ENCODE data around the gene PDXP.

The PDXP gene

GRCh38 chr22:37634417-37634924 lies 24.1 kb upstream of the PDXP start:
- no peaks in the 10 kb centered on the region for H3K27me3 Mint-ChIP-seq
- peaks cover 32% of the 10 kb centered on the region for H3K36me3 Mint-ChIP-seq (ENCODE audit: low read depth)
- peaks cover 73% of the 10 kb centered on the region for H3K4me1 Mint-ChIP-seq (ENCODE audit: low read depth)
- peak overlapping the region; percentile 63 for H3K4me3 Mint-ChIP-seq
- peak overlapping the region; percentile 92 for H3K27ac Mint-ChIP-seq
- H3K9me3 Mint-ChIP-seq: no peaks in the 10 kb centered on the region
- peak; percentile 56 for DNase-seq

- DNase-seq: no peak
- peaks cover 27% of the 10 kb centered on the region for H3K36me3 Mint-ChIP-seq (ENCODE audit: low read depth)
- H3K4me3 Mint-ChIP-seq: no peak overlapping the region
- no peaks in the 10 kb centered on the region for H3K27me3 Mint-ChIP-seq
- H3K4me1 Mint-ChIP-seq (ENCODE audit: low read depth): peaks cover 73% of the 10 kb centered on the region
- H3K9me3 Mint-ChIP-seq: no peaks in the 10 kb centered on the region
- H3K27ac Mint-ChIP-seq: peak overlapping the region; percentile 92
Observed at GRCh38 chr22:37635157-37635556, 23.4 kb upstream of the PDXP start.

GRCh38 chr22:37636186-37636948 lies 22.2 kb upstream of the PDXP start:
- H3K27ac Mint-ChIP-seq: peak overlapping the region; percentile 88
- no peak overlapping the region for H3K4me3 Mint-ChIP-seq
- H3K9me3 Mint-ChIP-seq: no peaks in the 10 kb centered on the region
- DNase-seq: no peak
- no peaks in the 10 kb centered on the region for H3K27me3 Mint-ChIP-seq
- H3K36me3 Mint-ChIP-seq (ENCODE audit: low read depth): peaks cover 26% of the 10 kb centered on the region
- peaks cover 73% of the 10 kb centered on the region for H3K4me1 Mint-ChIP-seq (ENCODE audit: low read depth)

GRCh38 chr22:37636949-37637273 lies 21.6 kb upstream of the PDXP start:
- peaks cover 26% of the 10 kb centered on the region for H3K36me3 Mint-ChIP-seq (ENCODE audit: low read depth)
- DNase-seq: no peak
- H3K27me3 Mint-ChIP-seq: no peaks in the 10 kb centered on the region
- H3K27ac Mint-ChIP-seq: peak overlapping the region; percentile 88
- H3K4me1 Mint-ChIP-seq (ENCODE audit: low read depth): peaks cover 74% of the 10 kb centered on the region
- H3K4me3 Mint-ChIP-seq: no peak overlapping the region
- H3K9me3 Mint-ChIP-seq: no peaks in the 10 kb centered on the region

GRCh38 chr22:37638391-37639069 lies 20.0 kb upstream of the PDXP start:
- Mint-ChIP-seq H3K9me3 (no peaks in the 10 kb centered on the region), H3K27me3 (no peaks in the 10 kb centered on the region), H3K4me1 (ENCODE audit: low read depth) (peaks cover 71% of the 10 kb centered on the region), H3K4me3 (peak overlapping the region; percentile 94), H3K36me3 (ENCODE audit: low read depth) (peaks cover 29% of the 10 kb centered on the region), H3K27ac (peak overlapping the region; percentile 88)
- peak; percentile 53 for DNase-seq

GRCh38 chr22:37639070-37639760 lies 19.3 kb upstream of the PDXP start, which contains the start of gene SH3BP1:
SH3BP1 (plus strand) TSS chr22:37639669; CDS start chr22:37639788, 119 bp downstream.
- Mint-ChIP-seq H3K27me3 (no peaks in the 10 kb centered on the region), H3K36me3 (ENCODE audit: low read depth) (peaks cover 36% of the 10 kb centered on the region), H3K27ac (peak within 1 kb of the TSS; percentile 97), H3K4me3 (peak within 1 kb of the TSS; percentile 94), H3K4me1 (ENCODE audit: low read depth) (peaks cover 69% of the 10 kb centered on the region), H3K9me3 (no peaks in the 10 kb centered on the region)
- peak; percentile 76 for DNase-seq

GRCh38 chr22:37639771-37640590 lies 18.5 kb upstream of the PDXP start:
- peaks cover 44% of the 10 kb centered on the region for H3K36me3 Mint-ChIP-seq (ENCODE audit: low read depth)
- peaks cover 62% of the 10 kb centered on the region for H3K4me1 Mint-ChIP-seq (ENCODE audit: low read depth)
- H3K9me3 Mint-ChIP-seq: no peaks in the 10 kb centered on the region
- peak overlapping the region; percentile 97 for H3K27ac Mint-ChIP-seq
- peak; percentile 58 for DNase-seq
- no peaks in the 10 kb centered on the region for H3K27me3 Mint-ChIP-seq
- peak overlapping the region; percentile 94 for H3K4me3 Mint-ChIP-seq

GRCh38 chr22:37640591-37641560 lies 17.6 kb upstream of the PDXP start:
- H3K4me3 Mint-ChIP-seq: peak overlapping the region; percentile 94
- peaks cover 56% of the 10 kb centered on the region for H3K4me1 Mint-ChIP-seq (ENCODE audit: low read depth)
- H3K9me3 Mint-ChIP-seq: no peaks in the 10 kb centered on the region
- peaks cover 53% of the 10 kb centered on the region for H3K36me3 Mint-ChIP-seq (ENCODE audit: low read depth)
- no peaks in the 10 kb centered on the region for H3K27me3 Mint-ChIP-seq
- H3K27ac Mint-ChIP-seq: peak overlapping the region; percentile 97
- no peak for DNase-seq

- peak overlapping the region; percentile 94 for H3K4me3 Mint-ChIP-seq
- peak overlapping the region; percentile 97 for H3K27ac Mint-ChIP-seq
- H3K27me3 Mint-ChIP-seq: no peaks in the 10 kb centered on the region
- H3K4me1 Mint-ChIP-seq (ENCODE audit: low read depth): peaks cover 50% of the 10 kb centered on the region
- peaks cover 59% of the 10 kb centered on the region for H3K36me3 Mint-ChIP-seq (ENCODE audit: low read depth)
- no peak for DNase-seq
- no peaks in the 10 kb centered on the region for H3K9me3 Mint-ChIP-seq
Observed at GRCh38 chr22:37641561-37641949, 17.0 kb upstream of the PDXP start.

- Mint-ChIP-seq H3K27ac (peak overlapping the region; percentile 89), H3K9me3 (no peaks in the 10 kb centered on the region), H3K36me3 (ENCODE audit: low read depth) (peaks cover 76% of the 10 kb centered on the region), H3K4me1 (ENCODE audit: low read depth) (peaks cover 32% of the 10 kb centered on the region), H3K4me3 (peak overlapping the region; percentile 45), H3K27me3 (no peaks in the 10 kb centered on the region)
- DNase-seq: peak; percentile 95
Observed at GRCh38 chr22:37643225-37643847, 15.2 kb upstream of the PDXP start.

GRCh38 chr22:37647317-37647716 lies 11.2 kb upstream of the PDXP start:
- Mint-ChIP-seq H3K4me1 (ENCODE audit: low read depth) (peaks cover 17% of the 10 kb centered on the region), H3K36me3 (ENCODE audit: low read depth) (peaks cover 98% of the 10 kb centered on the region), H3K4me3 (no peak overlapping the region), H3K9me3 (no peaks in the 10 kb centered on the region), H3K27me3 (no peaks in the 10 kb centered on the region), H3K27ac (no peak overlapping the region)
- DNase-seq: no peak

GRCh38 chr22:37647928-37648327 lies 10.6 kb upstream of the PDXP start:
- Mint-ChIP-seq H3K9me3 (no peaks in the 10 kb centered on the region), H3K4me3 (no peak overlapping the region), H3K27ac (no peak overlapping the region), H3K4me1 (ENCODE audit: low read depth) (peaks cover 11% of the 10 kb centered on the region), H3K27me3 (no peaks in the 10 kb centered on the region), H3K36me3 (ENCODE audit: low read depth) (peaks cover 96% of the 10 kb centered on the region)
- no peak for DNase-seq

All from activated T-cell treated with anti-CD3 and anti-CD28 coated beads, Interleukin-2, amount 50 U/mL, for 24 hours (primary cell).